CD8-positive, alpha-beta memory T cell (primary cell): Measurements from ENCODE around the gene PRKG1. TPM values are rescaled to one million over a fixed set of nuclear protein-coding genes. Genes with fewer than 3 reads are reported as not detected.

ENCODE experiments used
- CTCF ChIA-PET: fragments of 350-600 bp; sonication (Branson Sonifier 250); formaldehyde crosslinking; loops from one replicate; lab custom pipeline; 2021; ENCODE audit warnings: antibody characterized with exemption; lab: Charles Lee
- POLR2A ChIA-PET: fragments of 350-600 bp; sonication (Branson Sonifier 250); formaldehyde crosslinking; loops from one replicate; lab custom pipeline; 2021; ENCODE audit warnings: antibody characterized with exemption; lab: Charles Lee
- DNase-seq, 5 donors: peaks; one replicate each; pipeline versions ENCODE4 v3.0.0 to v3.0.0-alpha.2; 2020 to 2022; ENCODE audit warnings: mixed read lengths in 1 of 5
- H3K27ac ChIP-seq: one replicate; pipeline ENCODE4 v1.7.0; 2013; ENCODE audit warnings: low read depth, mild to moderate bottlenecking, low read length, moderate library complexity
- H3K27me3 ChIP-seq: 2 replicates; pipeline ENCODE4 v1.7.0; 2013; ENCODE audit warnings: low read length, mild to moderate bottlenecking; ENCODE audit not compliant: insufficient read depth, poor library complexity, severe bottlenecking
- H3K36me3 ChIP-seq: 2 replicates; pipeline ENCODE4 v1.7.0; 2013; ENCODE audit warnings: mild to moderate bottlenecking, low read length, moderate library complexity; ENCODE audit not compliant: insufficient read depth
- H3K4me1 ChIP-seq: 2 replicates; pipeline ENCODE4 v1.7.0; 2013; ENCODE audit warnings: mild to moderate bottlenecking, low read length, moderate library complexity; ENCODE audit not compliant: insufficient read depth
- H3K4me3 ChIP-seq: 2 replicates; pipeline ENCODE4 v1.7.0; 2013; ENCODE audit warnings: mild to moderate bottlenecking, low read length
- H3K9me3 ChIP-seq: 2 replicates; pipeline ENCODE4 v1.7.0; 2013; ENCODE audit warnings: mild to moderate bottlenecking, low read length
- H3K27ac Mint-ChIP-seq, 8 donors: one replicate each; pipeline ENCODE4 v1.8.0; 2020 to 2021; ENCODE audit warnings: mixed read lengths in 8 of 8, mild to moderate bottlenecking in 6 of 8, inconsistent platforms in 3 of 8, moderate library complexity in 3 of 8
- H3K27me3 Mint-ChIP-seq, 2 donors: one replicate each; pipeline ENCODE4 v1.8.0; 2020 to 2021; ENCODE audit warnings: mixed read lengths in 2 of 2, mild to moderate bottlenecking in 1 of 2, moderate library complexity in 1 of 2
- H3K36me3 Mint-ChIP-seq, 3 donors: one replicate each; pipeline ENCODE4 v1.8.0; 2020 to 2021; ENCODE audit warnings: mixed read lengths in 3 of 3, inconsistent platforms in 1 of 3, mild to moderate bottlenecking in 1 of 3
- H3K4me1 Mint-ChIP-seq, 3 donors: one replicate each; pipeline ENCODE4 v1.8.0; 2020 to 2021; ENCODE audit warnings: mixed read lengths in 3 of 3, inconsistent platforms in 1 of 3, mild to moderate bottlenecking in 1 of 3
- H3K4me3 Mint-ChIP-seq, 7 donors: one replicate each; pipeline ENCODE4 v1.8.0; 2020 to 2021; ENCODE audit warnings: mixed read lengths in 7 of 7, mild to moderate bottlenecking in 6 of 7, moderate library complexity in 4 of 7, inconsistent platforms in 2 of 7
- H3K9me3 Mint-ChIP-seq, 5 donors: one replicate each; pipeline ENCODE4 v1.8.0; 2020 to 2022; ENCODE audit warnings: mixed read lengths in 5 of 5, mild to moderate bottlenecking in 3 of 5, moderate library complexity in 2 of 5, inconsistent platforms in 1 of 5
- polyA plus RNA-seq: library from polyadenylated mRNA; unstranded; fragments of 300-500 nt; fragmentation: Illumina TruSeq; gene quantifications from one replicate; pipeline ENCODE4 v1.2.3, GENCODE V29; 2021
- total RNA-seq, 2 experiments: library from RNA; stranded (reverse); gene quantifications; one replicate each; pipeline ENCODE4 v1.2.3, GENCODE V29; 2021

The PRKG1 gene
- total and polyA plus RNA-seq, 3 experiments from 2014 or later, result not detected

GRCh38 chr10:51087114-51087513 is 12.8 kb downstream of the PRKG1 start:
- DNase-seq, result no peak
- no peak overlapping the region for H3K27ac ChIP-seq
- POLR2A ChIA-PET, result no interaction called here
- Mint-ChIP-seq H3K4me1 (no peaks in the 10 kb centered on the region), H3K27ac (no peak overlapping the region), H3K27me3 (no peaks in the 10 kb centered on the region), H3K36me3 (no peaks in the 10 kb centered on the region), H3K9me3 (no peaks in the 10 kb centered on the region), H3K4me3 (no peak overlapping the region)
- no peaks in the 10 kb centered on the region for H3K4me1 ChIP-seq
- H3K36me3 ChIP-seq, result no peaks in the 10 kb centered on the region
- H3K4me3 ChIP-seq, result no peak overlapping the region
- H3K27me3 ChIP-seq, result no peaks in the 10 kb centered on the region
- CTCF ChIA-PET, result no interaction called here
- H3K9me3 ChIP-seq, result no peaks in the 10 kb centered on the region

- Histone ChIP-seq H3K4me3 (no peak overlapping the region), H3K27ac (no peak overlapping the region), H3K36me3 (no peaks in the 10 kb centered on the region), H3K4me1 (no peaks in the 10 kb centered on the region), H3K9me3 (no peaks in the 10 kb centered on the region), H3K27me3 (no peaks in the 10 kb centered on the region)
- ChIA-PET POLR2A (no interaction called here), CTCF (no interaction called here)
- Mint-ChIP-seq H3K9me3 (no peaks in the 10 kb centered on the region), H3K4me1 (no peaks in the 10 kb centered on the region), H3K4me3 (no peak overlapping the region), H3K36me3 (no peaks in the 10 kb centered on the region), H3K27me3 (peaks cover 0 to 4% of the 10 kb centered on the region in 2 donors), H3K27ac (no peak overlapping the region)
- no peak for DNase-seq
These were observed 15.9 kb downstream of the PRKG1 start for GRCh38 chr10:51090190-51090589.

GRCh38 chr10:51092402-51092801 is 18.1 kb downstream of the PRKG1 start:
- H3K4me1 ChIP-seq, result no peaks in the 10 kb centered on the region
- DNase-seq, result no peak
- H3K36me3 ChIP-seq, result no peaks in the 10 kb centered on the region
- Mint-ChIP-seq H3K4me3 (no peak overlapping the region), H3K27ac (no peak overlapping the region), H3K4me1 (no peaks in the 10 kb centered on the region), H3K36me3 (no peaks in the 10 kb centered on the region), H3K27me3 (peaks cover 0 to 5% of the 10 kb centered on the region in 2 donors), H3K9me3 (no peaks in the 10 kb centered on the region)
- H3K4me3 ChIP-seq, result no peak overlapping the region
- no peaks in the 10 kb centered on the region for H3K27me3 ChIP-seq
- CTCF ChIA-PET, result no interaction called here
- POLR2A ChIA-PET, result no interaction called here
- no peaks in the 10 kb centered on the region for H3K9me3 ChIP-seq
- no peak overlapping the region for H3K27ac ChIP-seq

GRCh38 chr10:51095444-51095843 is 21.2 kb downstream of the PRKG1 start:
- POLR2A ChIA-PET, result no interaction called here
- Mint-ChIP-seq H3K9me3 (no peaks in the 10 kb centered on the region), H3K27me3 (peaks cover 1 to 9% of the 10 kb centered on the region in 2 donors), H3K27ac (no peak overlapping the region), H3K4me1 (no peaks in the 10 kb centered on the region), H3K4me3 (no peak overlapping the region), H3K36me3 (no peaks in the 10 kb centered on the region)
- H3K27me3 ChIP-seq, result no peaks in the 10 kb centered on the region
- H3K9me3 ChIP-seq, result no peaks in the 10 kb centered on the region
- no peak overlapping the region for H3K4me3 ChIP-seq
- CTCF ChIA-PET, result no interaction called here
- no peak for DNase-seq
- H3K36me3 ChIP-seq, result no peaks in the 10 kb centered on the region
- H3K4me1 ChIP-seq, result no peaks in the 10 kb centered on the region
- no peak overlapping the region for H3K27ac ChIP-seq

- Mint-ChIP-seq H3K27me3 (peaks cover 1 to 9% of the 10 kb centered on the region in 2 donors), H3K4me1 (no peaks in the 10 kb centered on the region), H3K27ac (no peak overlapping the region), H3K36me3 (no peaks in the 10 kb centered on the region), H3K4me3 (no peak overlapping the region), H3K9me3 (peaks cover 0 to 2% (median 0%) of the 10 kb centered on the region in 5 donors)
- ChIA-PET POLR2A (no interaction called here), CTCF (no interaction called here)
- Histone ChIP-seq H3K36me3 (no peaks in the 10 kb centered on the region), H3K27me3 (no peaks in the 10 kb centered on the region), H3K4me1 (no peaks in the 10 kb centered on the region), H3K27ac (no peak overlapping the region), H3K9me3 (no peaks in the 10 kb centered on the region), H3K4me3 (no peak overlapping the region)
- DNase-seq, result no peak
These were observed 23.3 kb downstream of the PRKG1 start for GRCh38 chr10:51097546-51097945.

GRCh38 chr10:51100221-51100620 is 25.9 kb downstream of the PRKG1 start:
- Mint-ChIP-seq H3K36me3 (no peaks in the 10 kb centered on the region), H3K27ac (no peak overlapping the region), H3K27me3 (peaks cover 1 to 5% of the 10 kb centered on the region in 2 donors), H3K4me1 (no peaks in the 10 kb centered on the region), H3K9me3 (peaks cover 0 to 2% (median 0%) of the 10 kb centered on the region in 5 donors), H3K4me3 (no peak overlapping the region)
- CTCF ChIA-PET, result no interaction called here
- Histone ChIP-seq H3K27me3 (no peaks in the 10 kb centered on the region), H3K9me3 (no peaks in the 10 kb centered on the region), H3K4me3 (no peak overlapping the region), H3K27ac (no peak overlapping the region), H3K4me1 (no peaks in the 10 kb centered on the region), H3K36me3 (no peaks in the 10 kb centered on the region)
- POLR2A ChIA-PET, result no interaction called here
- DNase-seq, result no peak

- no peaks in the 10 kb centered on the region for H3K4me1 Mint-ChIP-seq
- H3K36me3 Mint-ChIP-seq, result no peaks in the 10 kb centered on the region
- ChIA-PET POLR2A (no interaction called here), CTCF (no interaction called here)
- Histone ChIP-seq H3K9me3 (no peaks in the 10 kb centered on the region), H3K36me3 (no peaks in the 10 kb centered on the region), H3K4me3 (no peak overlapping the region), H3K27me3 (no peaks in the 10 kb centered on the region), H3K27ac (no peak overlapping the region), H3K4me1 (no peaks in the 10 kb centered on the region)
- DNase-seq, result no peak
- H3K4me3 Mint-ChIP-seq, result no peak overlapping the region
- peaks cover 4 to 5% of the 10 kb centered on the region in 2 donors for H3K27me3 Mint-ChIP-seq
- H3K27ac Mint-ChIP-seq, result no peak overlapping the region
- peaks cover 0 to 2% (median 0%) of the 10 kb centered on the region in 5 donors for H3K9me3 Mint-ChIP-seq
These were observed 29.4 kb downstream of the PRKG1 start for GRCh38 chr10:51103554-51104217.

GRCh38 chr10:51106311-51106945 is 32.1 kb downstream of the PRKG1 start:
- Mint-ChIP-seq H3K4me1 (no peaks in the 10 kb centered on the region), H3K27me3 (peaks cover 4 to 5% of the 10 kb centered on the region in 2 donors), H3K4me3 (no peak overlapping the region), H3K36me3 (no peaks in the 10 kb centered on the region), H3K27ac (no peak overlapping the region), H3K9me3 (peaks cover 0 to 1% (median 0%) of the 10 kb centered on the region in 5 donors)
- no peak overlapping the region for H3K4me3 ChIP-seq
- H3K4me1 ChIP-seq, result no peaks in the 10 kb centered on the region
- no peak overlapping the region for H3K27ac ChIP-seq
- H3K9me3 ChIP-seq, result no peaks in the 10 kb centered on the region
- no peak for DNase-seq
- no peaks in the 10 kb centered on the region for H3K36me3 ChIP-seq
- ChIA-PET CTCF (interaction anchor here (1.0 kb wide), 1 partner anchor 30 kb away, joined by 3 read pairs; no protein-coding TSS in a partner anchor), POLR2A (no interaction called here)
- H3K27me3 ChIP-seq, result no peaks in the 10 kb centered on the region
